Liver (tissue), 9 donors: ENCODE measurements around the gene GMCL1. TPM values are rescaled to one million over a fixed set of nuclear protein-coding genes. Genes with fewer than 3 reads are reported as not detected.

Source experiments
- DNase-seq: peaks from one replicate; pipeline ENCODE4 v3.0.0-alpha.2; 2017; ENCODE audit warnings: low spot score
- H3K27ac ChIP-seq, 2 donors: one replicate each; pipeline ENCODE4 v1.7.0; 2013; ENCODE audit warnings: inconsistent platforms in 2 of 2, low read length in 2 of 2, control low read depth in 1 of 2, low read depth in 1 of 2, mild to moderate bottlenecking in 1 of 2
- H3K27me3 ChIP-seq, 4 donors: one replicate each; pipeline versions ENCODE4 v1.6.1 to v1.7.0; 2013; ENCODE audit warnings: low read length in 3 of 4, inconsistent platforms in 1 of 4, mild to moderate bottlenecking in 1 of 4, moderate library complexity in 1 of 4; ENCODE audit not compliant: control insufficient read depth in 4 of 4, insufficient read depth in 4 of 4
- H3K36me3 ChIP-seq, 4 donors: one replicate each; pipeline versions ENCODE4 v1.6.1 to v1.7.0; 2013; ENCODE audit warnings: low read length in 3 of 4, mild to moderate bottlenecking in 3 of 4, low read depth in 1 of 4, moderate library complexity in 1 of 4; ENCODE audit not compliant: control insufficient read depth in 4 of 4, insufficient read depth in 3 of 4
- H3K4me1 ChIP-seq, 4 donors: one replicate each; pipeline versions ENCODE4 v1.6.1 to v1.7.0; 2013; ENCODE audit warnings: low read length in 3 of 4, mild to moderate bottlenecking in 3 of 4, moderate library complexity in 1 of 4; ENCODE audit not compliant: control insufficient read depth in 4 of 4, insufficient read depth in 4 of 4
- H3K4me3 ChIP-seq, 3 donors: one replicate each; pipeline versions ENCODE4 v1.6.1 to v1.7.0; 2013; ENCODE audit warnings: low read length in 3 of 3, control low read depth in 1 of 3, low read depth in 1 of 3, mild to moderate bottlenecking in 1 of 3
- H3K9ac ChIP-seq, 2 donors: one replicate each; pipeline ENCODE4 v1.7.0; 2013; ENCODE audit warnings: low read length in 2 of 2, mild to moderate bottlenecking in 2 of 2, moderate library complexity in 2 of 2, control low read depth in 1 of 2, low read depth in 1 of 2
- H3K9me3 ChIP-seq, 4 donors: one replicate each; pipeline versions ENCODE4 v1.6.1 to v1.7.0; 2013; ENCODE audit warnings: low read length in 3 of 4; ENCODE audit not compliant: control insufficient read depth in 4 of 4
- ATF3 ChIP-seq: IDR thresholded peaks from 2 replicates; pipeline ENCODE4 v1.6.1; 2016; ENCODE audit warnings: antibody characterized with exemption
- CTCF ChIP-seq: fragments of 150-350 bp; IDR thresholded peaks from 2 replicates; pipeline ENCODE4 v1.5.1; 2017; ENCODE audit warnings: improper control_type of control experiment, low read depth, low read length; ENCODE audit not compliant: missing input control
- EGR1 ChIP-seq, 2 donors: IDR thresholded peaks; 2 replicates each; pipeline ENCODE4 v1.6.1; 2016 to 2018; ENCODE audit warnings: antibody characterized with exemption in 2 of 2, low read depth in 2 of 2
- FOXA1 ChIP-seq: IDR thresholded peaks from 2 replicates; pipeline ENCODE4 v1.6.1; 2016; ENCODE audit warnings: antibody characterized with exemption
- FOXA2 ChIP-seq: IDR thresholded peaks from 2 replicates; pipeline ENCODE4 v1.6.1; 2016; ENCODE audit warnings: antibody characterized with exemption
- GABPA ChIP-seq, 2 donors: IDR thresholded peaks in 1 of 2; conservative IDR thresholded peaks in 1 of 2; 2 replicates each; pipeline ENCODE4 v1.6.1; 2016; ENCODE audit warnings: antibody characterized with exemption in 2 of 2, mild to moderate bottlenecking in 1 of 2, moderate library complexity in 1 of 2
- HNF4A ChIP-seq, 2 donors: conservative IDR thresholded peaks; 2 replicates each; pipeline ENCODE4 v1.6.1; 2016; ENCODE audit warnings: antibody characterized with exemption in 2 of 2, mild to moderate bottlenecking in 2 of 2
- HNF4G ChIP-seq: IDR thresholded peaks from 2 replicates; pipeline ENCODE4 v1.6.1; 2016; ENCODE audit warnings: antibody characterized with exemption
- JUND ChIP-seq, 2 donors: IDR thresholded peaks; 2 replicates each; pipeline ENCODE4 v1.6.1; 2016; ENCODE audit warnings: antibody characterized with exemption in 2 of 2
- NR2F2 ChIP-seq: IDR thresholded peaks from 2 replicates; pipeline ENCODE4 v1.6.1; 2016; ENCODE audit warnings: antibody characterized with exemption
- RAD21 ChIP-seq, 2 donors: IDR thresholded peaks; 2 replicates each; pipeline ENCODE4 v1.6.1; 2016; ENCODE audit warnings: antibody characterized with exemption in 2 of 2, mild to moderate bottlenecking in 2 of 2
- RXRA ChIP-seq, 2 donors: IDR thresholded peaks; 2 replicates each; pipeline ENCODE4 v1.6.1; 2017 to 2018; ENCODE audit warnings: antibody characterized with exemption in 2 of 2, mild to moderate bottlenecking in 1 of 2
- SP1 ChIP-seq: IDR thresholded peaks from 2 replicates; pipeline ENCODE4 v1.6.1; 2018; ENCODE audit warnings: antibody characterized with exemption, mild to moderate bottlenecking
- TAF1 ChIP-seq: conservative IDR thresholded peaks from 2 replicates; pipeline ENCODE4 v1.6.1; 2016; ENCODE audit warnings: antibody characterized with exemption, mild to moderate bottlenecking
- YY1 ChIP-seq: IDR thresholded peaks from 2 replicates; pipeline ENCODE4 v1.6.1; 2016; ENCODE audit warnings: antibody characterized with exemption, mild to moderate bottlenecking
- ZBTB33 ChIP-seq: IDR thresholded peaks from 2 replicates; pipeline ENCODE4 v1.6.1; 2016; ENCODE audit warnings: antibody characterized with exemption
- WGBS: extraction: QIAGEN DNeasy Blood & Tissue Kit; methylation state at CpG from one replicate; pipeline ENCODE4 v1.1.7; 2013; 5-methylcytosine and 5-hydroxymethylcytosine counted together
- polyA plus RNA-seq, 2 donors: library from polyadenylated mRNA; stranded (reverse) in 1 of 2; unstranded in 1 of 2; fragments of 200-250 nt in 1 of 2; fragments of >200 nt in 1 of 2; fragmentation: Nextera tagmentation in 1 of 2; extraction: Ambion mirVana in 1 of 2; gene quantifications; one replicate each; pipeline versions ENCODE4 v1.2.1 to v1.2.3, GENCODE V29; 2013 to 2015
- total RNA-seq, 2 donors: library from RNA; depleted of rRNA; stranded (reverse); fragments of >200 nt; gene quantifications; one replicate each; pipeline ENCODE4 v1.2.3, GENCODE V29; 2014
- TF ChIP-seq, protein P1 (sequence below): IDR thresholded peaks from 2 replicates; pipeline ENCODE4 v1.6.1; 2016; ENCODE audit warnings: antibody characterized with exemption, mild to moderate bottlenecking
- TF ChIP-seq, protein P2 (sequence below): IDR thresholded peaks from 2 replicates; pipeline ENCODE4 v1.6.1; 2016; ENCODE audit warnings: antibody characterized with exemption
- donor health status: healthy.
- donor health status: healthy.
- donor health status: healthy.
- donor health status: healthy.
- donor health status: healthy.

Gene GMCL1
- total and polyA plus RNA-seq, 4 donors = 5.0 to 11.2 (median 7.0) TPM

DNA sequence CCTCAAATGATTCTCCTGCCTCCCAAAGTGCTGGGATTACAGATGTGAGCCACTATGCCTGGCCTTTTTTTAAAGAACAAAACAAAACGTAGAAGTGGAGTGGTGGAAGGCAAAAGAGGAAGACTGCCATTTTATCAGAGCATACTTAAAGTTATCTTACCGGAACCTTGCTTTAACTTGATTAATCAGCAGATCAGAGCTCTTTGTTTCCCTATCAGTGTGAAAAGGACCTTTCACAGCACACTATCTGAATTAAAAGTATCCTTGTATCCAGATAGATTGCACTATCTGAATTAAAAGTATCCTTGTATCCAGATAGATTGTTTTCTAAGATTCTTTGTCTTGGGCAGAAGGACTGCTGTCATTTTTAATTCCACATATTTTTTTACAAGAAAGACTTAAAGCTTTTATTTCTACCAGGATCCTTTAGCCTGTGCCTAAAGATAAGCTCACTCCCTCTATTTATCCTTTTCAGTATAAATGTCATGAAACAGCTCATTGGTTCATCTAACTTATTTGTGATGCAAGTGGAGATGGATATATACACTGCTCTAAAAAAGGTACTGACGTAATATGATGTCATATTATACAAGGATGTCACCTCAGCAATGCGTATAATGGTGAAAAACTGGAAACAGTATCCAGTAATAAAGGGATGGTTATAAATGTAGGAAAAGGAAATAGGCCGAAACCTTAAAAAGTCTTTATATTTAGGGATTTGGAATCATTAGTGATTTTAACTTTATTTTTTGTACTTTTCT lies 17.8 kb downstream of the GMCL1 start:
- Histone ChIP-seq H3K27ac (no peak overlapping the region), H3K9ac (no peak overlapping the region), H3K4me3 (no peak overlapping the region), H3K36me3 (peaks cover 8 to 17% (median 13%) of the 10 kb centered on the region in 4 donors), H3K27me3 (no peaks in the 10 kb centered on the region), H3K4me1 (no peaks in the 10 kb centered on the region), H3K9me3 (no peaks in the 10 kb centered on the region)
- WGBS = 96% methylated on average over 5 of the region's 5 CpGs
- no peak for TF ChIP-seq CTCF
- TF ChIP-seq JUND (IDR thresholded peaks at IDR 0.05) = no peak
- no peak for TF ChIP-seq HNF4G
- no peak for DNase-seq

DNA sequence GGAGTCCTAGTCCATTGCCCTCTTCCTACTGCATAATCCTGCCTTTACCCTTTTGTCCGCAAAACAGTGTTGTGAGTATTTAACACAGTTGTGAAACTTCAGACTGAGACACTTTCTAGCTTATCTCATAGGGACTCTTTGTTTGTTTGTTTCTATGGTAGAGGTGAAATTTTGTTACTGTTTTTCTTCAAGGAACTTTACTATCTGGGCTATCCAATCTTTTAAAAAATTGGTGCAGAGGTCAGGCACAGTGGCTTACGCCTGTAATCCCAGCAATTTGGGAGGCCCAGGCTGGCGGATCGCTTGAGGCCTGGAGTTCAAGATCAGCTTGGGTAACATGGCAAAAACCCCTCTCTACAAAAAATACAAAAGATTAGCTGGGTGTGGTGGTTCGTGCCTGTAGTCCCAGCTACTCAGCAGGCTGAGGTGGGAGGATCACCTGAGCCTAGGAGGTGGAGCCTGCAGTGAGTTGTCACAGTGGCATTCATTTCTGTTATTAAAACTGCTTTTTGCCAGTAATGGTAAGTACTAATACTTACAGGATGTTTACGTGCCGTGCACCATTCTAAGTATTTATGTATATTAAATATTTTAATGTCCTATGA lies 18.8 kb downstream of the GMCL1 start:
- no peak overlapping the region for H3K4me3 ChIP-seq
- no peak overlapping the region for H3K9ac ChIP-seq
- no peak for DNase-seq
- no peaks in the 10 kb centered on the region for H3K27me3 ChIP-seq
- WGBS = 96% methylated on average over 7 of the region's 7 CpGs
- no peaks in the 10 kb centered on the region for H3K4me1 ChIP-seq
- no peak overlapping the region for H3K27ac ChIP-seq
- H3K36me3 ChIP-seq = peaks cover 8 to 17% (median 13%) of the 10 kb centered on the region in 4 donors
- H3K9me3 ChIP-seq = no peaks in the 10 kb centered on the region
- TF ChIP-seq HNF4G (no peak), RAD21 (IDR thresholded peaks at IDR 0.05) (no peak), RXRA (IDR thresholded peaks at IDR 0.05) (no peak), ZBTB33 (no peak), YY1 (no peak), SP1 (no peak), GABPA (IDR thresholded peaks at IDR 0.05 in 1 of 2, conservative IDR thresholded peaks at IDR 0.05 in 1 of 2) (no peak), NR2F2 (no peak), JUND (IDR thresholded peaks at IDR 0.05) (no peak), TAF1 (no peak), CTCF (no peak), EGR1 (IDR thresholded peaks at IDR 0.05; ENCODE audit: low read depth in 2 of 2) (no peak), FOXA2 (no peak), FOXA1 (no peak), HNF4A (conservative IDR thresholded peaks at IDR 0.05) (no peak), ATF3 (no peak)
- TF ChIP-seq, protein P1, sequence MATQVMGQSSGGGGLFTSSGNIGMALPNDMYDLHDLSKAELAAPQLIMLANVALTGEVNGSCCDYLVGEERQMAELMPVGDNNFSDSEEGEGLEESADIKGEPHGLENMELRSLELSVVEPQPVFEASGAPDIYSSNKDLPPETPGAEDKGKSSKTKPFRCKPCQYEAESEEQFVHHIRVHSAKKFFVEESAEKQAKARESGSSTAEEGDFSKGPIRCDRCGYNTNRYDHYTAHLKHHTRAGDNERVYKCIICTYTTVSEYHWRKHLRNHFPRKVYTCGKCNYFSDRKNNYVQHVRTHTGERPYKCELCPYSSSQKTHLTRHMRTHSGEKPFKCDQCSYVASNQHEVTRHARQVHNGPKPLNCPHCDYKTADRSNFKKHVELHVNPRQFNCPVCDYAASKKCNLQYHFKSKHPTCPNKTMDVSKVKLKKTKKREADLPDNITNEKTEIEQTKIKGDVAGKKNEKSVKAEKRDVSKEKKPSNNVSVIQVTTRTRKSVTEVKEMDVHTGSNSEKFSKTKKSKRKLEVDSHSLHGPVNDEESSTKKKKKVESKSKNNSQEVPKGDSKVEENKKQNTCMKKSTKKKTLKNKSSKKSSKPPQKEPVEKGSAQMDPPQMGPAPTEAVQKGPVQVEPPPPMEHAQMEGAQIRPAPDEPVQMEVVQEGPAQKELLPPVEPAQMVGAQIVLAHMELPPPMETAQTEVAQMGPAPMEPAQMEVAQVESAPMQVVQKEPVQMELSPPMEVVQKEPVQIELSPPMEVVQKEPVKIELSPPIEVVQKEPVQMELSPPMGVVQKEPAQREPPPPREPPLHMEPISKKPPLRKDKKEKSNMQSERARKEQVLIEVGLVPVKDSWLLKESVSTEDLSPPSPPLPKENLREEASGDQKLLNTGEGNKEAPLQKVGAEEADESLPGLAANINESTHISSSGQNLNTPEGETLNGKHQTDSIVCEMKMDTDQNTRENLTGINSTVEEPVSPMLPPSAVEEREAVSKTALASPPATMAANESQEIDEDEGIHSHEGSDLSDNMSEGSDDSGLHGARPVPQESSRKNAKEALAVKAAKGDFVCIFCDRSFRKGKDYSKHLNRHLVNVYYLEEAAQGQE = no peak
- TF ChIP-seq, protein P2, sequence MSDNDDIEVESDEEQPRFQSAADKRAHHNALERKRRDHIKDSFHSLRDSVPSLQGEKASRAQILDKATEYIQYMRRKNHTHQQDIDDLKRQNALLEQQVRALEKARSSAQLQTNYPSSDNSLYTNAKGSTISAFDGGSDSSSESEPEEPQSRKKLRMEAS = no peak
